HG02973 (cell line): ENCODE data around the gene KIFAP3.
A peak's percentile ranks its signal among the peaks of the same experiment; 100 is the strongest.
"Not testable (repeated sequence)": the region's sequence is repeated elsewhere in the genome, so short reads cannot be mapped to it uniquely, and the experiment has no call there.

Source experiments
- ATAC-seq: cut with Tn5 transposase; IDR thresholded peaks from one replicate; pipeline ENCODE4 v1.9.1; 2021; ENCODE audit warnings: moderate library complexity; ENCODE audit not compliant: unreplicated experiment

KIFAP3 gene

GRCh38 chr1:170074250-170075157 lies at the start of gene KIFAP3:
TSS of gene KIFAP3 (minus strand) at chr1:170074695. CDS start at chr1:170074467, 228 bp downstream.
- peak; percentile 97 for ATAC-seq

GRCh38 chr1:170122366-170122765 lies 47.9 kb upstream of the KIFAP3 start:
- no peak for ATAC-seq

GRCh38 chr1:170114906-170115305 lies 40.4 kb upstream of the KIFAP3 start:
- no peak for ATAC-seq

GRCh38 chr1:170113140-170113539 lies 38.6 kb upstream of the KIFAP3 start:
- not testable (repeated sequence) for ATAC-seq

GRCh38 chr1:170097449-170097948 lies 23.0 kb upstream of the KIFAP3 start:
- no peak for ATAC-seq

- ATAC-seq = no peak
Observed at GRCh38 chr1:170096806-170097340, 22.4 kb upstream of the KIFAP3 start.

- no peak for ATAC-seq
Observed at GRCh38 chr1:170095976-170096748, 21.7 kb upstream of the KIFAP3 start.

- ATAC-seq = not testable (repeated sequence)
Observed at GRCh38 chr1:170094697-170095616, 20.5 kb upstream of the KIFAP3 start.

- no peak for ATAC-seq
Observed at GRCh38 chr1:170086399-170087032, 12.0 kb upstream of the KIFAP3 start.

GRCh38 chr1:170085091-170085490 lies 10.6 kb upstream of the KIFAP3 start:
- ATAC-seq = no peak

GRCh38 chr1:170078610-170079189 lies 4.2 kb upstream of the KIFAP3 start:
- ATAC-seq = no peak

GRCh38 chr1:170077926-170078325 lies 3.4 kb upstream of the KIFAP3 start:
- no peak for ATAC-seq

- ATAC-seq = not testable (repeated sequence)
Observed at GRCh38 chr1:170076952-170077351, 2.5 kb upstream of the KIFAP3 start.

GRCh38 chr1:170076199-170076598 lies 1.7 kb upstream of the KIFAP3 start:
- no peak for ATAC-seq

GRCh38 chr1:170075186-170075585 lies 691 bp upstream of the KIFAP3 start:
- no peak for ATAC-seq

GRCh38 chr1:170073893-170074249 lies 624 bp downstream of the KIFAP3 start:
- ATAC-seq = no peak

GRCh38 chr1:170071378-170071777 lies 3.1 kb downstream of the KIFAP3 start:
- no peak for ATAC-seq

- ATAC-seq = no peak
Observed at GRCh38 chr1:170068923-170069322, 5.6 kb downstream of the KIFAP3 start.

- no peak for ATAC-seq
Observed at GRCh38 chr1:170067253-170067819, 7.2 kb downstream of the KIFAP3 start.
